NB4 (cell line): ENCODE results near the gene BCL2L12.

ENCODE experiments used
- MYC ChIP-seq: IDR thresholded peaks from 2 replicates; pipeline ENCODE4 v1.6.1; 2011; ENCODE audit warnings: low read depth, low read length
- POLR2A ChIP-seq: IDR thresholded peaks from 2 replicates; pipeline ENCODE4 v1.6.1; 2011; ENCODE audit warnings: mild to moderate bottlenecking; ENCODE audit not compliant: insufficient read length; ENCODE audit errors: extremely low read depth
- TF ChIP-seq, protein P1 (sequence below): IDR thresholded peaks from one replicate; pipeline ENCODE4 v1.5.1; 2012; ENCODE audit warnings: low read depth, low read length
- TF ChIP-seq, protein P2 (sequence below): IDR thresholded peaks from 2 replicates; pipeline ENCODE4 v1.6.1; 2011; ENCODE audit warnings: low read depth, low read length

DNA sequence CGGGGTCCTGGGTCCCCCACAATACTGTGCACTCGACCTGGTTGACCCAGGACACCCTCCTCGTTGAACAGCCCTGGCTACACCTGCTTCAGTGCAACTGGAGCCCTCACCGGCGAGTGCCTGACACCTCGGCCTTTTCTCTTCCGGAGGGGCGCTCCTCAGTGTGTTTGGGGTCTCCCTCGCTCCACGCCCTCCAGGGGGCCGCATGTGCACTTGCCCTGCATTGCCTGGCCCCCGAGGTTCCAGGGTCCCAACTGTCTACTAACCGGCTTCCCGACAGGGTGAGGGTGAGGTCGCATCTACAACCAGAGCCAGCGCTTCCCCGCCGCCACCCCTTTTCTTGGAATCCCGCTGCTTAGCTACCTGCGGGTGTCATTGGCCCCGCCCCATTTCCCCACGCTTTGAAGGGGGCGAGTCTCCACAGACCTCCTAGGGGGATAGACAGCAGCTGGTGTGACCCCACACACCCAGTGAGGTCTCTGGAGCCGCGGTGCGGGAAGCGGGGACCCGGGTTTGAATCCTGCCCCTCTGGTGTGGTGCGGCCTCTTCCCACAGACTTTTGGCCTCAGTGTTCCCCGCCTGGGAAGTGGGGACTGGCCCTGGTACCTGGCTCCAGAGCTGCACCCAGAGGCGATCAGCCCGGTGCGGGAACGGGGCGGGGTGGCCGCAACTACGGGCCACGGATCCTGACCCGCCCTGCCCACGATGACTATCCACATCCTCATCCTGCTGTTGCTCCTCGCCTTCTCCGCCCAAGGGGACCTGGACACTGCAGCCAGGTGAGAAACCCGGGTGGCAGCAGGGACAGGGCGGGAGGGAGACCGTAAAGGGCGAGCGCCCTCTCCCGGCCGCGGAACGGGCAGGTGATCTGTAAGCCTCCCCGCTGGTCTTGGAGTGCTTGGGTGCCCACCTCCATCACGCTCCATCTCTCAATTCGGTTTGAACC is 23.7 kb downstream of the BCL2L12 start, which contains the start of gene ADM5:
- TF ChIP-seq, protein P1, sequence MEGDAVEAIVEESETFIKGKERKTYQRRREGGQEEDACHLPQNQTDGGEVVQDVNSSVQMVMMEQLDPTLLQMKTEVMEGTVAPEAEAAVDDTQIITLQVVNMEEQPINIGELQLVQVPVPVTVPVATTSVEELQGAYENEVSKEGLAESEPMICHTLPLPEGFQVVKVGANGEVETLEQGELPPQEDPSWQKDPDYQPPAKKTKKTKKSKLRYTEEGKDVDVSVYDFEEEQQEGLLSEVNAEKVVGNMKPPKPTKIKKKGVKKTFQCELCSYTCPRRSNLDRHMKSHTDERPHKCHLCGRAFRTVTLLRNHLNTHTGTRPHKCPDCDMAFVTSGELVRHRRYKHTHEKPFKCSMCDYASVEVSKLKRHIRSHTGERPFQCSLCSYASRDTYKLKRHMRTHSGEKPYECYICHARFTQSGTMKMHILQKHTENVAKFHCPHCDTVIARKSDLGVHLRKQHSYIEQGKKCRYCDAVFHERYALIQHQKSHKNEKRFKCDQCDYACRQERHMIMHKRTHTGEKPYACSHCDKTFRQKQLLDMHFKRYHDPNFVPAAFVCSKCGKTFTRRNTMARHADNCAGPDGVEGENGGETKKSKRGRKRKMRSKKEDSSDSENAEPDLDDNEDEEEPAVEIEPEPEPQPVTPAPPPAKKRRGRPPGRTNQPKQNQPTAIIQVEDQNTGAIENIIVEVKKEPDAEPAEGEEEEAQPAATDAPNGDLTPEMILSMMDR, result no peak
- TF ChIP-seq POLR2A (peak; percentile 16), MYC (no peak)
- TF ChIP-seq, protein P2, sequence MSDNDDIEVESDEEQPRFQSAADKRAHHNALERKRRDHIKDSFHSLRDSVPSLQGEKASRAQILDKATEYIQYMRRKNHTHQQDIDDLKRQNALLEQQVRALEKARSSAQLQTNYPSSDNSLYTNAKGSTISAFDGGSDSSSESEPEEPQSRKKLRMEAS, result no peak
